WERI-Rb-1 (cell line): ENCODE measurements around the gene DPY19L1.

Source experiments
- DNase-seq: peaks from one replicate; pipeline ENCODE4 v3.0.0-alpha.2; 2020
- H3K27ac ChIP-seq: fragments of 250-450 bp; sonication (Bioruptor Pico); 2 replicates; pipeline ENCODE4 v1.5.1; 2020; ENCODE audit warnings: mild to moderate bottlenecking, moderate library complexity
- H3K27me3 ChIP-seq: fragments of 250-450 bp; sonication (Bioruptor Pico); 2 replicates; pipeline ENCODE4 v1.5.1; 2021; ENCODE audit warnings: mild to moderate bottlenecking, low read depth, moderate library complexity; ENCODE audit not compliant: insufficient read depth, severe bottlenecking
- H3K36me3 ChIP-seq: fragments of 250-450 bp; sonication (Bioruptor Pico); 2 replicates; pipeline ENCODE4 v1.5.1; 2020; ENCODE audit warnings: mild to moderate bottlenecking, moderate library complexity
- H3K4me3 ChIP-seq: 2 replicates; pipeline ENCODE4 v1.5.1; 2011; ENCODE audit warnings: low read depth, mild to moderate bottlenecking, control low read depth, low read length
- H3K9me3 ChIP-seq: fragments of 250-450 bp; sonication (Bioruptor Pico); 2 replicates; pipeline ENCODE4 v1.5.1; 2021; ENCODE audit warnings: mild to moderate bottlenecking, moderate library complexity; ENCODE audit not compliant: severe bottlenecking
- TF ChIP-seq, protein P1 (sequence below): IDR thresholded peaks from 2 replicates; pipeline ENCODE4 v1.5.1; 2011; ENCODE audit warnings: low read depth, mild to moderate bottlenecking, control low read depth, inconsistent platforms, low read length

The DPY19L1 gene

DNA sequence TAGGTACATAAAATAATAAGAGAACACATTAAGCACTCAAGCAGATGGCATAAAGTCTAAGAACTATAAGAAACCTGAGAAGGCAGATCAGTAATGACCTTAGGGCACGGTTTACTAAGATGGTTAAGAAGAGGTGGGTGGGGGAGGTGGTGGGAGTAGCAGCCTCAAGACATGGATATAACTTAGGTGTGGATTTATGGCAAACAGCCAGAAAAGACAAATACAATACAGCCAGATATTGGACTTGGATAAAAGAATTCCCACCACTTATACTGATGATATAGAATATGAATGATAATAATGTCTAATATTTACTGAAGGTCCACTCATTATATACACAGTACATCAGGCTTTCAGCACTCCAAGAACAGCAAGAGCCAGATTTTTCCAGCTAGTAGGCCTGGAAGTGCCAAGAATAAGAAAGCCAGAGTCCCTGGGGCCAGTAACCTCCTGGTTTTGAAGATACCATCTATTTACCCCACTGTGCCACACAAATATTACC lies 11.9 kb downstream of the DPY19L1 start:
- TF ChIP-seq, protein P1, sequence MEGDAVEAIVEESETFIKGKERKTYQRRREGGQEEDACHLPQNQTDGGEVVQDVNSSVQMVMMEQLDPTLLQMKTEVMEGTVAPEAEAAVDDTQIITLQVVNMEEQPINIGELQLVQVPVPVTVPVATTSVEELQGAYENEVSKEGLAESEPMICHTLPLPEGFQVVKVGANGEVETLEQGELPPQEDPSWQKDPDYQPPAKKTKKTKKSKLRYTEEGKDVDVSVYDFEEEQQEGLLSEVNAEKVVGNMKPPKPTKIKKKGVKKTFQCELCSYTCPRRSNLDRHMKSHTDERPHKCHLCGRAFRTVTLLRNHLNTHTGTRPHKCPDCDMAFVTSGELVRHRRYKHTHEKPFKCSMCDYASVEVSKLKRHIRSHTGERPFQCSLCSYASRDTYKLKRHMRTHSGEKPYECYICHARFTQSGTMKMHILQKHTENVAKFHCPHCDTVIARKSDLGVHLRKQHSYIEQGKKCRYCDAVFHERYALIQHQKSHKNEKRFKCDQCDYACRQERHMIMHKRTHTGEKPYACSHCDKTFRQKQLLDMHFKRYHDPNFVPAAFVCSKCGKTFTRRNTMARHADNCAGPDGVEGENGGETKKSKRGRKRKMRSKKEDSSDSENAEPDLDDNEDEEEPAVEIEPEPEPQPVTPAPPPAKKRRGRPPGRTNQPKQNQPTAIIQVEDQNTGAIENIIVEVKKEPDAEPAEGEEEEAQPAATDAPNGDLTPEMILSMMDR, result no peak
- no peaks in the 10 kb centered on the region for H3K27me3 ChIP-seq
- H3K4me3 ChIP-seq, result no peak overlapping the region
- peak overlapping the region; percentile 48 for H3K27ac ChIP-seq
- peak; percentile 57 for DNase-seq
- no peaks in the 10 kb centered on the region for H3K36me3 ChIP-seq
- H3K9me3 ChIP-seq, result no peaks in the 10 kb centered on the region

- no peaks in the 10 kb centered on the region for H3K36me3 ChIP-seq
- DNase-seq, result no peak
- no peaks in the 10 kb centered on the region for H3K27me3 ChIP-seq
- no peaks in the 10 kb centered on the region for H3K9me3 ChIP-seq
- peak overlapping the region; percentile 48; the same call in 1 of the 2 replicates for H3K27ac ChIP-seq
- H3K4me3 ChIP-seq, result no peak overlapping the region
- TF ChIP-seq, protein P1, result no peak
Observed at GRCh38 chr7:35024298-35024697, 13.0 kb downstream of the DPY19L1 start.

GRCh38 chr7:35022725-35023124 lies 14.6 kb downstream of the DPY19L1 start:
- H3K4me3 ChIP-seq, result no peak overlapping the region
- H3K27ac ChIP-seq, result no peak overlapping the region
- no peaks in the 10 kb centered on the region for H3K9me3 ChIP-seq
- TF ChIP-seq, protein P1, result no peak
- no peak for DNase-seq
- no peaks in the 10 kb centered on the region for H3K27me3 ChIP-seq
- H3K36me3 ChIP-seq, result no peaks in the 10 kb centered on the region

DNA sequence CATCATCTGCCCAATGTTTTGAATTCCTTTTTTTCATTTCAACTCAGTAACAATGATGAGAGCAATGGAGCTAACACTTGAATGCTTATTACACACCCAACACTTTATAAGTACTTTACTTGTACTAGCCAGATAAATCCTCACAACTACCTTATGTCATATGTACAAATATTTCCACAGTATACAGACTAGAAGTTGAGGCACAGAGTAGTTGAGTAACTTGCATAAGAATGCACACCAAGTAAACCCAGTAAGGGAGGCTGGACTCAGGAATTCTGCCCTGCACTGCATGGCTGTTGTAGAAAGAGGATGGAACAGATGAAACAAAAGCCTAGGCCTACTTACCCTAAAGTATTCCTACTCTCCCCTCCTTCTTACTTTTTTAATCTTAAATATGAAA lies 15.8 kb downstream of the DPY19L1 start:
- Histone ChIP-seq H3K9me3 (no peaks in the 10 kb centered on the region), H3K4me3 (no peak overlapping the region), H3K27me3 (no peaks in the 10 kb centered on the region), H3K36me3 (no peaks in the 10 kb centered on the region), H3K27ac (no peak overlapping the region)
- no peak for DNase-seq
- TF ChIP-seq, protein P1, result no peak

GRCh38 chr7:35019801-35020200 lies 17.5 kb downstream of the DPY19L1 start:
- H3K4me3 ChIP-seq, result no peak overlapping the region
- no peaks in the 10 kb centered on the region for H3K36me3 ChIP-seq
- H3K27me3 ChIP-seq, result no peaks in the 10 kb centered on the region
- no peak overlapping the region for H3K27ac ChIP-seq
- TF ChIP-seq, protein P1, result no peak
- DNase-seq, result peak; percentile 49
- H3K9me3 ChIP-seq, result no peaks in the 10 kb centered on the region

- no peak overlapping the region for H3K27ac ChIP-seq
Observed at GRCh38 chr7:35019179-35019729, 18.0 kb downstream of the DPY19L1 start.

More at GRCh38 chr7:35019179-35019729, 18.0 kb downstream of the DPY19L1 start:
- Histone ChIP-seq H3K27me3 (no peaks in the 10 kb centered on the region), H3K9me3 (no peaks in the 10 kb centered on the region), H3K36me3 (no peaks in the 10 kb centered on the region), H3K4me3 (no peak overlapping the region)
- TF ChIP-seq, protein P1, result no peak
- DNase-seq, result no peak
